ENCODE results near the gene CYP24A1.

CYP24A1 gene

GRCh38 chr20:54174457-54175175 is 830 bp upstream of the CYP24A1 start:
- no peak for DNase-seq
- H3K27me3 Mint-ChIP-seq: peaks cover 80% of the 10 kb centered on the region
- no peak overlapping the region for H3K27ac Mint-ChIP-seq
- H3K9me3 Mint-ChIP-seq: no peaks in the 10 kb centered on the region
- no peak overlapping the region for H3K4me3 Mint-ChIP-seq
- peaks cover 22% of the 10 kb centered on the region for H3K4me1 Mint-ChIP-seq (ENCODE audit: low read depth)
- H3K36me3 Mint-ChIP-seq (ENCODE audit: low read depth): no peaks in the 10 kb centered on the region

GRCh38 chr20:54172856-54173652 is 732 bp downstream of the CYP24A1 start:
- H3K36me3 Mint-ChIP-seq (ENCODE audit: low read depth): no peaks in the 10 kb centered on the region
- H3K4me3 Mint-ChIP-seq: peak overlapping the region; percentile 48
- no peaks in the 10 kb centered on the region for H3K9me3 Mint-ChIP-seq
- peaks cover 22% of the 10 kb centered on the region for H3K4me1 Mint-ChIP-seq (ENCODE audit: low read depth)
- DNase-seq: peak; percentile 45
- peaks cover 88% of the 10 kb centered on the region for H3K27me3 Mint-ChIP-seq
- H3K27ac Mint-ChIP-seq: no peak overlapping the region

GRCh38 chr20:54172532-54172855 is 1.3 kb downstream of the CYP24A1 start:
- H3K27ac Mint-ChIP-seq: no peak overlapping the region
- no peaks in the 10 kb centered on the region for H3K9me3 Mint-ChIP-seq
- peaks cover 22% of the 10 kb centered on the region for H3K4me1 Mint-ChIP-seq (ENCODE audit: low read depth)
- no peak overlapping the region for H3K4me3 Mint-ChIP-seq
- H3K36me3 Mint-ChIP-seq (ENCODE audit: low read depth): no peaks in the 10 kb centered on the region
- DNase-seq: no peak
- H3K27me3 Mint-ChIP-seq: peaks cover 87% of the 10 kb centered on the region

- peaks cover 22% of the 10 kb centered on the region for H3K4me1 Mint-ChIP-seq (ENCODE audit: low read depth)
- peaks cover 87% of the 10 kb centered on the region for H3K27me3 Mint-ChIP-seq
- no peak overlapping the region for H3K27ac Mint-ChIP-seq
- H3K36me3 Mint-ChIP-seq (ENCODE audit: low read depth): no peaks in the 10 kb centered on the region
- no peak for DNase-seq
- H3K4me3 Mint-ChIP-seq: no peak overlapping the region
- H3K9me3 Mint-ChIP-seq: no peaks in the 10 kb centered on the region
These were observed 2.8 kb downstream of the CYP24A1 start for GRCh38 chr20:54170963-54171362.

GRCh38 chr20:54170026-54170471 is 3.7 kb downstream of the CYP24A1 start:
- Mint-ChIP-seq H3K36me3 (ENCODE audit: low read depth) (no peaks in the 10 kb centered on the region), H3K9me3 (no peaks in the 10 kb centered on the region), H3K27ac (no peak overlapping the region), H3K27me3 (peaks cover 85% of the 10 kb centered on the region), H3K4me1 (ENCODE audit: low read depth) (peaks cover 22% of the 10 kb centered on the region), H3K4me3 (no peak overlapping the region)
- no peak for DNase-seq

- no peak for DNase-seq
- no peaks in the 10 kb centered on the region for H3K9me3 Mint-ChIP-seq
- no peaks in the 10 kb centered on the region for H3K36me3 Mint-ChIP-seq (ENCODE audit: low read depth)
- no peak overlapping the region for H3K4me3 Mint-ChIP-seq
- H3K27me3 Mint-ChIP-seq: peaks cover 81% of the 10 kb centered on the region
- no peak overlapping the region for H3K27ac Mint-ChIP-seq
- H3K4me1 Mint-ChIP-seq (ENCODE audit: low read depth): peaks cover 15% of the 10 kb centered on the region
These were observed 4.6 kb downstream of the CYP24A1 start for GRCh38 chr20:54168961-54169862.

- no peaks in the 10 kb centered on the region for H3K9me3 Mint-ChIP-seq
- no peak for DNase-seq
These were observed 5.6 kb downstream of the CYP24A1 start for GRCh38 chr20:54167909-54168872.

GRCh38 chr20:54166987-54167662 is 6.7 kb downstream of the CYP24A1 start:
- H3K4me1 Mint-ChIP-seq (ENCODE audit: low read depth): no peaks in the 10 kb centered on the region
- no peak overlapping the region for H3K27ac Mint-ChIP-seq
- H3K27me3 Mint-ChIP-seq: peaks cover 81% of the 10 kb centered on the region
- H3K4me3 Mint-ChIP-seq: no peak overlapping the region
- H3K9me3 Mint-ChIP-seq: no peaks in the 10 kb centered on the region
- no peak for DNase-seq
- no peaks in the 10 kb centered on the region for H3K36me3 Mint-ChIP-seq (ENCODE audit: low read depth)

More at GRCh38 chr20:54167909-54168872, 5.6 kb downstream of the CYP24A1 start:
- H3K36me3 Mint-ChIP-seq (ENCODE audit: low read depth): no peaks in the 10 kb centered on the region
- H3K4me3 Mint-ChIP-seq: no peak overlapping the region
- H3K27me3 Mint-ChIP-seq: peaks cover 82% of the 10 kb centered on the region
- no peak overlapping the region for H3K27ac Mint-ChIP-seq
- H3K4me1 Mint-ChIP-seq (ENCODE audit: low read depth): peaks cover 8% of the 10 kb centered on the region

- Mint-ChIP-seq H3K9me3 (no peaks in the 10 kb centered on the region), H3K36me3 (ENCODE audit: low read depth) (no peaks in the 10 kb centered on the region), H3K4me3 (no peak overlapping the region), H3K4me1 (ENCODE audit: low read depth) (no peaks in the 10 kb centered on the region), H3K27ac (no peak overlapping the region), H3K27me3 (peaks cover 79% of the 10 kb centered on the region)
- no peak for DNase-seq
These were observed 8.0 kb downstream of the CYP24A1 start for GRCh38 chr20:54165803-54166202.

GRCh38 chr20:54165014-54165413 is 8.8 kb downstream of the CYP24A1 start:
- H3K36me3 Mint-ChIP-seq (ENCODE audit: low read depth): no peaks in the 10 kb centered on the region
- H3K4me1 Mint-ChIP-seq (ENCODE audit: low read depth): no peaks in the 10 kb centered on the region
- H3K9me3 Mint-ChIP-seq: no peaks in the 10 kb centered on the region
- no peak overlapping the region for H3K27ac Mint-ChIP-seq
- peaks cover 77% of the 10 kb centered on the region for H3K27me3 Mint-ChIP-seq
- no peak for DNase-seq
- H3K4me3 Mint-ChIP-seq: no peak overlapping the region

GRCh38 chr20:54163402-54163801 is 10.4 kb downstream of the CYP24A1 start:
- Mint-ChIP-seq H3K4me1 (ENCODE audit: low read depth) (no peaks in the 10 kb centered on the region), H3K27ac (no peak overlapping the region), H3K4me3 (no peak overlapping the region), H3K9me3 (no peaks in the 10 kb centered on the region), H3K36me3 (ENCODE audit: low read depth) (no peaks in the 10 kb centered on the region), H3K27me3 (peaks cover 69% of the 10 kb centered on the region)
- no peak for DNase-seq

GRCh38 chr20:54162378-54163009 is 11.3 kb downstream of the CYP24A1 start:
- no peaks in the 10 kb centered on the region for H3K4me1 Mint-ChIP-seq (ENCODE audit: low read depth)
- H3K27ac Mint-ChIP-seq: no peak overlapping the region
- H3K4me3 Mint-ChIP-seq: no peak overlapping the region
- peaks cover 61% of the 10 kb centered on the region for H3K27me3 Mint-ChIP-seq
- DNase-seq: no peak
- no peaks in the 10 kb centered on the region for H3K36me3 Mint-ChIP-seq (ENCODE audit: low read depth)
- H3K9me3 Mint-ChIP-seq: no peaks in the 10 kb centered on the region

- Mint-ChIP-seq H3K4me1 (ENCODE audit: low read depth) (no peaks in the 10 kb centered on the region), H3K27ac (no peak overlapping the region), H3K27me3 (peaks cover 60% of the 10 kb centered on the region), H3K36me3 (ENCODE audit: low read depth) (no peaks in the 10 kb centered on the region), H3K9me3 (no peaks in the 10 kb centered on the region), H3K4me3 (no peak overlapping the region)
- no peak for DNase-seq
These were observed 12.0 kb downstream of the CYP24A1 start for GRCh38 chr20:54161821-54162149.

Data from activated T-cell treated with anti-CD3 and anti-CD28 coated beads, Interleukin-2, amount 50 U/mL, for 24 hours (primary cell).